Effector memory CD8-positive, alpha-beta T cell (primary cell): ENCODE data around the gene RGS6.

Source experiments
- ATAC-seq: fragments of 150-1000 bp; cut with Tn5 transposase; replicated peaks from 2 replicates; pipeline ENCODE4 v1.10.0; 2021; ENCODE audit warnings: mild to moderate bottlenecking, moderate library complexity
- DNase-seq, 3 experiments: peaks; one replicate each; pipeline ENCODE4 v3.0.0; 2021
- H3K27ac Mint-ChIP-seq, 2 donors: one replicate each; pipeline ENCODE4 v1.8.0; 2022; ENCODE audit warnings: mild to moderate bottlenecking in 2 of 2, mixed read lengths in 2 of 2, moderate library complexity in 2 of 2
- H3K27me3 Mint-ChIP-seq, 2 donors: one replicate each; pipeline ENCODE4 v1.8.0; 2022; ENCODE audit warnings: mixed read lengths in 2 of 2
- H3K36me3 Mint-ChIP-seq: one replicate; pipeline ENCODE4 v1.8.0; 2022; ENCODE audit warnings: mild to moderate bottlenecking, moderate library complexity, mixed read lengths; ENCODE audit not compliant: insufficient read depth
- H3K4me1 Mint-ChIP-seq, 2 donors: one replicate each; pipeline ENCODE4 v1.8.0; 2022; ENCODE audit warnings: low read depth in 2 of 2, mixed read lengths in 2 of 2
- H3K4me3 Mint-ChIP-seq, 2 donors: one replicate each; pipeline ENCODE4 v1.8.0; 2022; ENCODE audit warnings: mild to moderate bottlenecking in 2 of 2, mixed read lengths in 2 of 2, moderate library complexity in 2 of 2
- H3K9me3 Mint-ChIP-seq, 2 donors: one replicate each; pipeline ENCODE4 v1.8.0; 2022; ENCODE audit warnings: mixed read lengths in 2 of 2

Gene RGS6

GRCh38 chr14:72594099-72594901 lies 662.1 kb downstream of the RGS6 start:
- peak; percentile 95 for ATAC-seq
- Mint-ChIP-seq H3K4me1 (peaks cover 40 to 50% of the 10 kb centered on the region in 2 donors), H3K9me3 (no peaks in the 10 kb centered on the region), H3K27me3 (peaks cover 39 to 57% of the 10 kb centered on the region in 2 donors), H3K4me3 (peak overlapping the region; percentile 77 to 79), H3K27ac (peak overlapping the region in 1 of 2 donors; percentile 69), H3K36me3 (no peaks in the 10 kb centered on the region)
- DNase-seq: peak; percentile 46 to 61 (median 49)

- Mint-ChIP-seq H3K27me3 (peaks cover 44 to 67% of the 10 kb centered on the region in 2 donors), H3K4me1 (peaks cover 38 to 47% of the 10 kb centered on the region in 2 donors), H3K27ac (no peak overlapping the region), H3K36me3 (no peaks in the 10 kb centered on the region), H3K4me3 (peak overlapping the region; percentile 77 to 79), H3K9me3 (no peaks in the 10 kb centered on the region)
- ATAC-seq (no peak), DNase-seq (no peak)
Measured at GRCh38 chr14:72595152-72595862, 663.1 kb downstream of the RGS6 start.

- Mint-ChIP-seq H3K4me1 (peaks cover 25 to 31% of the 10 kb centered on the region in 2 donors), H3K27me3 (peaks cover 42 to 74% of the 10 kb centered on the region in 2 donors), H3K4me3 (no peak overlapping the region), H3K36me3 (no peaks in the 10 kb centered on the region), H3K27ac (no peak overlapping the region), H3K9me3 (no peaks in the 10 kb centered on the region)
- DNase-seq (no peak), ATAC-seq (no peak)
Measured at GRCh38 chr14:72597252-72598233, 665.3 kb downstream of the RGS6 start.

- Mint-ChIP-seq H3K9me3 (no peaks in the 10 kb centered on the region), H3K27ac (no peak overlapping the region), H3K27me3 (peaks cover 37 to 66% of the 10 kb centered on the region in 2 donors), H3K4me1 (peaks cover 20 to 24% of the 10 kb centered on the region in 2 donors), H3K36me3 (no peaks in the 10 kb centered on the region), H3K4me3 (no peak overlapping the region)
- DNase-seq (no peak), ATAC-seq (no peak)
Measured at GRCh38 chr14:72598306-72598705, 666.1 kb downstream of the RGS6 start.

DNA sequence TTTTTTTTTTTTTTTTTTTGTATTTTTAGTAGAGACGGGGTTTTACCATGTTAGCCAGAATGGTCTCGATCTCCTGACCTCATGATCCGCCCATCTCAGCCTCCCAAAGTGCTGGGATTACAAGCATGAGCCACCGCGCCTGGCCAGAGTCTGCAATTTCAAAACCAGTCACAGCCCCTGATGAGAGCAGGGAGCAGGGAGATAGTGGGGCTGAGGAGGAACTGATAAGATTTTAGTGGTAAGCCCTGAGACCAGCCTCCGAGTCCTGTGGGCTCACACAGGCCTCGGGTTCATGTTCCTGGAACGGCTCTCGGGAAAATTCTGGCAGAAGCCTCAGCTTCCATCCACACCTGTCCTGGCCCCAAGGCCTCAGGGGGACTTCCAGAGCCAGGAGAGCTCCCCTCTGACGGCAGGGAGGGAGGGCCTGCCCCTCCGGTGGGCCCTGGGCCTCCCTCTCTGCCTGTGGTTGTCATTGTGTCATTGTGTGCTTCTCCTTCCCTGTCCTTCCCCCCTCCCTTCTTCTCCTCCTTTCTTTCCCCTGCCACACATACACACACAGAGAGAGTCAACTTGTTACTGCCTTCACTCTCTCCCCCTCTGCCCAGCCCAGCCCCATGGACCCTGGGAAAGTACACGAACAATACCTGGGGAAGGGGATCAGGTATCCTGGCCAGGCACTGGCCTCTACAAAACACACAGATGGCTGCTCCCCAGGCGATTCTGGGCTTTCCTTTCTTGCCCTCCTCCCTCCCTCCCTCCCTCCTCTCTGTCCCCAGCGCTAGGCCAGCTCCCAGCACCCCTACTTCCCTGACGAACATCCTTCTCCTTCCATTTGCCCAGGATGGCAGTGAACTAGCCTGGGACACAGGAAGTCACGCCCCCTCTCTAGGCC lies 667.6 kb downstream of the RGS6 start:
- Mint-ChIP-seq H3K27ac (no peak overlapping the region), H3K4me3 (no peak overlapping the region), H3K4me1 (peaks cover 10 to 11% of the 10 kb centered on the region in 2 donors), H3K27me3 (peaks cover 49 to 76% of the 10 kb centered on the region in 2 donors), H3K36me3 (no peaks in the 10 kb centered on the region), H3K9me3 (no peaks in the 10 kb centered on the region)
- no peak for DNase-seq
- no peak for ATAC-seq

GRCh38 chr14:72600551-72601330 lies 668.5 kb downstream of the RGS6 start:
- no peak overlapping the region for H3K27ac Mint-ChIP-seq
- H3K36me3 Mint-ChIP-seq: no peaks in the 10 kb centered on the region
- no peaks in the 10 kb centered on the region for H3K9me3 Mint-ChIP-seq
- no peak overlapping the region for H3K4me3 Mint-ChIP-seq
- ATAC-seq (no peak), DNase-seq (no peak)
- peaks cover 3 to 6% of the 10 kb centered on the region in 2 donors for H3K4me1 Mint-ChIP-seq
- peaks cover 50 to 81% of the 10 kb centered on the region in 2 donors for H3K27me3 Mint-ChIP-seq

GRCh38 chr14:72603639-72604038 lies 671.4 kb downstream of the RGS6 start:
- H3K9me3 Mint-ChIP-seq: no peaks in the 10 kb centered on the region
- H3K36me3 Mint-ChIP-seq: no peaks in the 10 kb centered on the region
- ATAC-seq: no peak

GRCh38 chr14:72604133-72604532 lies 671.9 kb downstream of the RGS6 start:
- DNase-seq (no peak), ATAC-seq (no peak)
- no peaks in the 10 kb centered on the region for H3K9me3 Mint-ChIP-seq
- peaks cover 4% of the 10 kb centered on the region in 2 donors for H3K4me1 Mint-ChIP-seq
- H3K27ac Mint-ChIP-seq: no peak overlapping the region
- H3K4me3 Mint-ChIP-seq: no peak overlapping the region
- H3K27me3 Mint-ChIP-seq: peaks cover 50 to 59% of the 10 kb centered on the region in 2 donors
- no peaks in the 10 kb centered on the region for H3K36me3 Mint-ChIP-seq

More at GRCh38 chr14:72603639-72604038, 671.4 kb downstream of the RGS6 start:
- Mint-ChIP-seq H3K4me1 (peaks cover 1 to 2% of the 10 kb centered on the region in 2 donors), H3K27me3 (peaks cover 46 to 59% of the 10 kb centered on the region in 2 donors), H3K4me3 (no peak overlapping the region), H3K27ac (no peak overlapping the region)
- DNase-seq: no peak

- Mint-ChIP-seq H3K27me3 (peaks cover 46 to 59% of the 10 kb centered on the region in 2 donors), H3K9me3 (no peaks in the 10 kb centered on the region), H3K27ac (no peak overlapping the region), H3K4me1 (peaks cover 4 to 7% of the 10 kb centered on the region in 2 donors), H3K4me3 (no peak overlapping the region), H3K36me3 (no peaks in the 10 kb centered on the region)
- DNase-seq (no peak), ATAC-seq (no peak)
Measured at GRCh38 chr14:72605096-72605920, 673.1 kb downstream of the RGS6 start.

DNA sequence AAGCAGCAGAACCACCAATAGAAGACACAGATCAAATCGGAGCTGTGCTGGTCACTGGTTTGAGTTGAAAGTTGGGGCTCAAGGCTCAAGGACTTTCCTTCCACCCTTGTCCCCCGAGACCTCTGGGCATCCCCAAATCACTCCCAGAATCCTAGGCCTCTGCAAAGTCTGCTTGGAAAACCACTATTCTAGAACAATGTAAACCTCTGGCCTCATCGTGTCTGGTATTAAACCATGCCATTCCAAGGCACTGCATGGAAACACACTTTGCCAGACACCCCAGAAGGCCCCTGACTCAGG lies 673.6 kb downstream of the RGS6 start:
- Mint-ChIP-seq H3K4me3 (no peak overlapping the region), H3K36me3 (no peaks in the 10 kb centered on the region), H3K9me3 (no peaks in the 10 kb centered on the region), H3K27ac (no peak overlapping the region), H3K27me3 (peaks cover 42 to 54% of the 10 kb centered on the region in 2 donors), H3K4me1 (peaks cover 4 to 7% of the 10 kb centered on the region in 2 donors)
- ATAC-seq: no peak
- no peak for DNase-seq

DNA sequence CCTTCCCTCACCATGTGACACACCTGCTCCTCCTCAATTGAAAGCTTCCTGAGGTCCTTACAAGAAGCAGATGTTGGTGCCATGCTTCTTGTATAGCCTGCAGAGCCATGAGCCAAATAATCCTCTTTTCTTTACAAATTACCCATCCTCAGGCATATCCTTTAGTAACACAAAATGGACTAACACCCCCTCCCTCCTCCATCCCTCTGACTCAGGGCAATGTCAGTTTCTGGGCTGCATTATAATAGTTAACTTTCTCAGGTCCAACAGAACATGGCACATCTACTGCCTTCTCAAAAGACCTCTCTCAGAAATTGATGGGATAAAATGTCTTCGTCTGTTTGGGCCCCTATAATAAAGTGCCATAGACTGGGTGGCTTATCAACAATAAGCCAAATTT lies 674.6 kb downstream of the RGS6 start:
- peaks cover 38 to 51% of the 10 kb centered on the region in 2 donors for H3K27me3 Mint-ChIP-seq
- ATAC-seq (no peak), DNase-seq (no peak)
- no peaks in the 10 kb centered on the region for H3K9me3 Mint-ChIP-seq
- H3K4me1 Mint-ChIP-seq: peaks cover 4 to 6% of the 10 kb centered on the region in 2 donors
- H3K27ac Mint-ChIP-seq: no peak overlapping the region
- no peaks in the 10 kb centered on the region for H3K36me3 Mint-ChIP-seq
- no peak overlapping the region for H3K4me3 Mint-ChIP-seq
